ENCODE measurements around the gene SERPINI2. TPM values are rescaled to one million over a fixed set of nuclear protein-coding genes. Genes with fewer than 3 reads are reported as not detected.
A peak's percentile ranks its signal among the peaks of the same experiment; 100 is the strongest.

The SERPINI2 gene
- total and polyA plus RNA-seq, 2 of the 13 experiments (the other 11 are each of a cell fraction or from before 2014, with no cell fraction given) = not detected

GRCh38 chr3:167467848-167468611 is 5.8 kb downstream of the SERPINI2 start (continued):
- TF ChIP-seq TSC22D2 (CRISPR knock-in tag; IDR thresholded peaks at IDR 0.05; ENCODE audit: borderline replicate concordance) (no peak), ZNF7 (CRISPR knock-in tag; IDR thresholded peaks at IDR 0.05) (no peak), NCOA2 (CRISPR knock-in tag; IDR thresholded peaks at IDR 0.05) (peak; percentile 34; the same call in 1 of the 2 replicates), REPIN1 (CRISPR knock-in tag; IDR thresholded peaks at IDR 0.05; ENCODE audit: borderline replicate concordance, low read depth) (no peak), RNF2 (conservative IDR thresholded peaks at IDR 0.05; ENCODE audit: low read depth) (no peak), RXRA (CRISPR knock-in tag; IDR thresholded peaks at IDR 0.05) (no peak), ZNF557 (CRISPR knock-in tag; IDR thresholded peaks at IDR 0.05) (no peak), ZBTB7B (CRISPR knock-in tag; IDR thresholded peaks at IDR 0.05) (no peak), ZNF768 (CRISPR knock-in tag; IDR thresholded peaks at IDR 0.05) (no peak), SAFB2 (CRISPR knock-in tag; IDR thresholded peaks at IDR 0.05; ENCODE audit: borderline replicate concordance, low read depth) (no peak), ZNF501 (CRISPR knock-in tag; IDR thresholded peaks at IDR 0.05) (no peak), THYN1 (CRISPR knock-in tag; IDR thresholded peaks at IDR 0.05; ENCODE audit: borderline replicate concordance, low read depth) (no peak), DPF2 (CRISPR knock-in tag; IDR thresholded peaks at IDR 0.05; ENCODE audit: borderline replicate concordance, low read depth) (no peak), ZNF703 (CRISPR knock-in tag; IDR thresholded peaks at IDR 0.05; ENCODE audit: borderline replicate concordance) (no peak), KAT8 (CRISPR knock-in tag; IDR thresholded peaks at IDR 0.05) (no peak), ZNF841 (CRISPR knock-in tag; IDR thresholded peaks at IDR 0.05; ENCODE audit: borderline replicate concordance) (no peak), UBTF (CRISPR knock-in tag; IDR thresholded peaks at IDR 0.05) (no peak), STAG1 (CRISPR knock-in tag; IDR thresholded peaks at IDR 0.05) (0 out of 2 replicates have a peak, but pooled peaks have one; percentile 3), ZNF180 (CRISPR knock-in tag; IDR thresholded peaks at IDR 0.05; ENCODE audit: borderline replicate concordance, low read depth) (no peak), KLF9 (CRISPR knock-in tag; IDR thresholded peaks at IDR 0.05; ENCODE audit: low read depth) (no peak), KAT7 (CRISPR knock-in tag; IDR thresholded peaks at IDR 0.05; ENCODE audit: borderline replicate concordance) (no peak), MBNL3 (CRISPR knock-in tag; conservative IDR thresholded peaks at IDR 0.05) (no peak), RELA (CRISPR knock-in tag; IDR thresholded peaks at IDR 0.05) (no peak), ZNF251 (CRISPR knock-in tag; IDR thresholded peaks at IDR 0.05) (no peak), ZNF235 (CRISPR knock-in tag; IDR thresholded peaks at IDR 0.05; ENCODE audit: borderline replicate concordance) (no peak)
